Rectal smooth muscle tissue (tissue), 1 donor: ENCODE measurements around the gene TRIM32.

Experiments used
- H3K27ac ChIP-seq: one replicate; pipeline ENCODE4 v1.7.0; 2013; ENCODE audit warnings: low read depth, low read length, inconsistent platforms
- H3K27me3 ChIP-seq: one replicate; pipeline ENCODE4 v1.7.0; 2013; ENCODE audit warnings: low read length; ENCODE audit not compliant: control insufficient read depth, insufficient read depth
- H3K36me3 ChIP-seq: one replicate; pipeline ENCODE4 v1.7.0; 2013; ENCODE audit warnings: low read length; ENCODE audit not compliant: control insufficient read depth, insufficient read depth
- H3K4me1 ChIP-seq: one replicate; pipeline ENCODE4 v1.7.0; 2013; ENCODE audit warnings: low read length; ENCODE audit not compliant: control insufficient read depth, insufficient read depth
- H3K4me3 ChIP-seq: one replicate; pipeline ENCODE4 v1.7.0; 2013; ENCODE audit warnings: low read length
- H3K9ac ChIP-seq: one replicate; pipeline ENCODE4 v1.7.0; 2013; ENCODE audit warnings: low read length

Gene TRIM32

GRCh38 chr9:116687074-116687753 lies at the start of gene TRIM32:
Gene TRIM32, plus strand, starts transcription at chr9:116687305. Its CDS starts 10,438 bp downstream, at chr9:116697743.
- peak within 1 kb of the TSS; percentile 91 for H3K4me3 ChIP-seq
- H3K9ac ChIP-seq = peak within 1 kb of the TSS; percentile 80
- H3K27ac ChIP-seq = peak within 1 kb of the TSS; percentile 70
- H3K4me1 ChIP-seq = peaks cover 3% of the 10 kb centered on the region
- H3K36me3 ChIP-seq = no peaks in the 10 kb centered on the region
- H3K27me3 ChIP-seq = no peaks in the 10 kb centered on the region

GRCh38 chr9:116639251-116639741 lies 47.8 kb upstream of the TRIM32 start:
- no peak overlapping the region for H3K27ac ChIP-seq
- H3K27me3 ChIP-seq = no peaks in the 10 kb centered on the region
- H3K36me3 ChIP-seq = no peaks in the 10 kb centered on the region
- H3K9ac ChIP-seq = no peak overlapping the region
- peaks cover 4% of the 10 kb centered on the region for H3K4me1 ChIP-seq
- no peak overlapping the region for H3K4me3 ChIP-seq

- Histone ChIP-seq H3K36me3 (no peaks in the 10 kb centered on the region), H3K27me3 (no peaks in the 10 kb centered on the region), H3K27ac (no peak overlapping the region), H3K4me1 (peaks cover 4% of the 10 kb centered on the region), H3K4me3 (no peak overlapping the region), H3K9ac (no peak overlapping the region)
These were observed 45.6 kb upstream of the TRIM32 start for GRCh38 chr9:116641292-116642059.

GRCh38 chr9:116643691-116644090 lies 43.4 kb upstream of the TRIM32 start:
- no peaks in the 10 kb centered on the region for H3K27me3 ChIP-seq
- H3K4me3 ChIP-seq = no peak overlapping the region
- H3K27ac ChIP-seq = no peak overlapping the region
- no peak overlapping the region for H3K9ac ChIP-seq
- no peaks in the 10 kb centered on the region for H3K36me3 ChIP-seq
- H3K4me1 ChIP-seq = peaks cover 4% of the 10 kb centered on the region

GRCh38 chr9:116644091-116644688 lies 42.9 kb upstream of the TRIM32 start:
- Histone ChIP-seq H3K4me3 (no peak overlapping the region), H3K4me1 (peaks cover 4% of the 10 kb centered on the region), H3K36me3 (no peaks in the 10 kb centered on the region), H3K9ac (no peak overlapping the region), H3K27me3 (no peaks in the 10 kb centered on the region), H3K27ac (no peak overlapping the region)

GRCh38 chr9:116646661-116647514 lies 40.2 kb upstream of the TRIM32 start:
- H3K27ac ChIP-seq = no peak overlapping the region
- H3K9ac ChIP-seq = no peak overlapping the region

GRCh38 chr9:116647515-116647809 lies 39.6 kb upstream of the TRIM32 start:
- no peaks in the 10 kb centered on the region for H3K36me3 ChIP-seq
- no peak overlapping the region for H3K9ac ChIP-seq
- no peak overlapping the region for H3K27ac ChIP-seq
- H3K27me3 ChIP-seq = no peaks in the 10 kb centered on the region
- no peak overlapping the region for H3K4me3 ChIP-seq
- H3K4me1 ChIP-seq = no peaks in the 10 kb centered on the region

More at GRCh38 chr9:116646661-116647514, 40.2 kb upstream of the TRIM32 start:
- Histone ChIP-seq H3K4me3 (no peak overlapping the region), H3K27me3 (no peaks in the 10 kb centered on the region), H3K4me1 (no peaks in the 10 kb centered on the region), H3K36me3 (no peaks in the 10 kb centered on the region)

- Histone ChIP-seq H3K27ac (no peak overlapping the region), H3K4me3 (no peak overlapping the region), H3K4me1 (no peaks in the 10 kb centered on the region), H3K36me3 (no peaks in the 10 kb centered on the region), H3K9ac (no peak overlapping the region), H3K27me3 (no peaks in the 10 kb centered on the region)
These were observed 33.6 kb upstream of the TRIM32 start for GRCh38 chr9:116653348-116654058.

GRCh38 chr9:116654059-116654355 lies 33.1 kb upstream of the TRIM32 start:
- no peak overlapping the region for H3K9ac ChIP-seq
- no peaks in the 10 kb centered on the region for H3K36me3 ChIP-seq
- no peaks in the 10 kb centered on the region for H3K27me3 ChIP-seq
- H3K4me3 ChIP-seq = no peak overlapping the region
- H3K27ac ChIP-seq = no peak overlapping the region
- no peaks in the 10 kb centered on the region for H3K4me1 ChIP-seq

- H3K27me3 ChIP-seq = no peaks in the 10 kb centered on the region
- H3K9ac ChIP-seq = no peak overlapping the region
- no peak overlapping the region for H3K27ac ChIP-seq
- no peak overlapping the region for H3K4me3 ChIP-seq
- no peaks in the 10 kb centered on the region for H3K36me3 ChIP-seq
- no peaks in the 10 kb centered on the region for H3K4me1 ChIP-seq
These were observed 30.6 kb upstream of the TRIM32 start for GRCh38 chr9:116656501-116656971.

- Histone ChIP-seq H3K36me3 (no peaks in the 10 kb centered on the region), H3K27ac (no peak overlapping the region), H3K4me3 (no peak overlapping the region), H3K4me1 (no peaks in the 10 kb centered on the region), H3K27me3 (no peaks in the 10 kb centered on the region), H3K9ac (no peak overlapping the region)
These were observed 30.1 kb upstream of the TRIM32 start for GRCh38 chr9:116656977-116657376.
